HCT116 (cell line): ENCODE results near the gene FOXP1.

Source experiments
- CEBPB ChIP-seq: IDR thresholded peaks from 2 replicates; pipeline ENCODE4 v1.6.1; 2012; ENCODE audit warnings: low read depth
- ELF1 ChIP-seq: IDR thresholded peaks from 2 replicates; pipeline ENCODE4 v1.6.1; 2012; ENCODE audit warnings: low read depth, borderline replicate concordance
- EZH2 ChIP-seq: fragments of 200-600 bp; sonication (generic); IDR thresholded peaks from 2 replicates; pipeline ENCODE4 v1.6.1; 2017; ENCODE audit warnings: antibody characterized with exemption, mixed run types
- EZH2phosphoT487 ChIP-seq: fragments of 200-600 bp; IDR thresholded peaks from 2 replicates; pipeline ENCODE4 v1.6.1; 2018; ENCODE audit warnings: antibody characterized with exemption, borderline replicate concordance
- FOSL1 ChIP-seq: IDR thresholded peaks from 2 replicates; pipeline ENCODE4 v1.6.1; 2012; ENCODE audit warnings: low read depth
- JUND ChIP-seq: IDR thresholded peaks from 2 replicates; pipeline ENCODE4 v1.6.1; 2012
- POLR2A ChIP-seq: IDR thresholded peaks from 2 replicates; pipeline ENCODE4 v1.7.0; 2011; ENCODE audit warnings: borderline replicate concordance; ENCODE audit not compliant: insufficient read depth, insufficient read length; ENCODE audit errors: extremely low read depth
- SIN3A ChIP-seq: IDR thresholded peaks from 2 replicates; pipeline ENCODE4 v1.6.1; 2012; ENCODE audit warnings: low read depth
- TF ChIP-seq, protein P1 (sequence below): IDR thresholded peaks from 2 replicates; pipeline ENCODE4 v1.6.1; 2012; ENCODE audit warnings: low read depth
- TF ChIP-seq, protein P2 (sequence below): IDR thresholded peaks from 2 replicates; pipeline ENCODE4 v1.6.1; 2012
- TF ChIP-seq, protein P3 (sequence below), 3 experiments: fragments of 200-600 bp in 1 of 3; sonication (generic) in 1 of 3; IDR thresholded peaks in 2 of 3; conservative IDR thresholded peaks in 1 of 3; 2 replicates each; pipeline ENCODE4 v1.5.1; 2012 to 2017; ENCODE audit warnings: low read depth in 2 of 3, low read length in 2 of 3, antibody characterized with exemption in 1 of 3, borderline replicate concordance in 1 of 3, control low read depth in 1 of 3, mild to moderate bottlenecking in 1 of 3, mixed read lengths in 1 of 3, mixed run types in 1 of 3, moderate library complexity in 1 of 3; ENCODE audit not compliant: insufficient read depth in 1 of 3

DNA sequence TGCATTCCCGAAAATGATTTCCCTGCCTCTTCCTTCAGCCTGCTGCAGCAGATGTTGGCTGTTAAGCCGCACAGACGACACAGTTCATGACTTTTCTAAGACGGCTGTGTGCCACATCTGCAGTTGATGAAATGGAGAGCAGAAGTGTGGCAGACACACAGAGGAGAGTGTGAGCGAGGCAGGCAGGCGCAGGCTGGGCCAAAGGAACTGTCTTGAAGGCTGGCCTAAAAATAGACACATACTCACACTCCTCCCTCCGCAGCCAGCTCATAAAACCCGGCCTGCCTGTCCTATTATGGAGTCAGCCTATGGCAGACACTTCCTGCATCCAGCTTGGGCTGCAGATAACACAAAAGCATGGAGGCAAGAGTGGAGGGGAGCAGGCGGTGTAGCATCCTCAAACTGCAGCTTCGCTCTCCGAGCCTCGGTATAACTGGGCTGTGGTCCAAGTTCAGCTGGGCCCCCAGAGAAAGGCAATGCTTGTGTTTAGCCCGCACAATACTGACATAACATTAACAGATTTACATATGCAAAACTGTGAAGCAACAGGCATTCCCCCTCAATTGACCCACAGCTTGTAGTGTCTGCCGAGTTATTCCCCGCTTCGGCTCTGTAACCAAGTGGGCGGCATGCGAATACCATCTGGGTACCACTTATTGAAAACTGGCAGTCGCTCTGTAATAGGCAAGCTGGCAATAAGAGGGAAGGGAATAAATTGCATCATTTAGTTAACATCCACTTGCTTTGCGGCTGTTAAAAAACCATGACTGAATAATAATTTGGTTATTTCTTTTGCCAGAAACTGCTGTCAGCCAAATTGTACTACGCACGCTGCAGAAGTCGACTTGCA is 40.8 kb downstream of the FOXP1 start:
- TF ChIP-seq, protein P1, sequence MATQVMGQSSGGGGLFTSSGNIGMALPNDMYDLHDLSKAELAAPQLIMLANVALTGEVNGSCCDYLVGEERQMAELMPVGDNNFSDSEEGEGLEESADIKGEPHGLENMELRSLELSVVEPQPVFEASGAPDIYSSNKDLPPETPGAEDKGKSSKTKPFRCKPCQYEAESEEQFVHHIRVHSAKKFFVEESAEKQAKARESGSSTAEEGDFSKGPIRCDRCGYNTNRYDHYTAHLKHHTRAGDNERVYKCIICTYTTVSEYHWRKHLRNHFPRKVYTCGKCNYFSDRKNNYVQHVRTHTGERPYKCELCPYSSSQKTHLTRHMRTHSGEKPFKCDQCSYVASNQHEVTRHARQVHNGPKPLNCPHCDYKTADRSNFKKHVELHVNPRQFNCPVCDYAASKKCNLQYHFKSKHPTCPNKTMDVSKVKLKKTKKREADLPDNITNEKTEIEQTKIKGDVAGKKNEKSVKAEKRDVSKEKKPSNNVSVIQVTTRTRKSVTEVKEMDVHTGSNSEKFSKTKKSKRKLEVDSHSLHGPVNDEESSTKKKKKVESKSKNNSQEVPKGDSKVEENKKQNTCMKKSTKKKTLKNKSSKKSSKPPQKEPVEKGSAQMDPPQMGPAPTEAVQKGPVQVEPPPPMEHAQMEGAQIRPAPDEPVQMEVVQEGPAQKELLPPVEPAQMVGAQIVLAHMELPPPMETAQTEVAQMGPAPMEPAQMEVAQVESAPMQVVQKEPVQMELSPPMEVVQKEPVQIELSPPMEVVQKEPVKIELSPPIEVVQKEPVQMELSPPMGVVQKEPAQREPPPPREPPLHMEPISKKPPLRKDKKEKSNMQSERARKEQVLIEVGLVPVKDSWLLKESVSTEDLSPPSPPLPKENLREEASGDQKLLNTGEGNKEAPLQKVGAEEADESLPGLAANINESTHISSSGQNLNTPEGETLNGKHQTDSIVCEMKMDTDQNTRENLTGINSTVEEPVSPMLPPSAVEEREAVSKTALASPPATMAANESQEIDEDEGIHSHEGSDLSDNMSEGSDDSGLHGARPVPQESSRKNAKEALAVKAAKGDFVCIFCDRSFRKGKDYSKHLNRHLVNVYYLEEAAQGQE = no peak
- TF ChIP-seq, protein P2, sequence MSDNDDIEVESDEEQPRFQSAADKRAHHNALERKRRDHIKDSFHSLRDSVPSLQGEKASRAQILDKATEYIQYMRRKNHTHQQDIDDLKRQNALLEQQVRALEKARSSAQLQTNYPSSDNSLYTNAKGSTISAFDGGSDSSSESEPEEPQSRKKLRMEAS = no peak
- TF ChIP-seq EZH2phosphoT487 = no peak
- TF ChIP-seq, protein P3, sequence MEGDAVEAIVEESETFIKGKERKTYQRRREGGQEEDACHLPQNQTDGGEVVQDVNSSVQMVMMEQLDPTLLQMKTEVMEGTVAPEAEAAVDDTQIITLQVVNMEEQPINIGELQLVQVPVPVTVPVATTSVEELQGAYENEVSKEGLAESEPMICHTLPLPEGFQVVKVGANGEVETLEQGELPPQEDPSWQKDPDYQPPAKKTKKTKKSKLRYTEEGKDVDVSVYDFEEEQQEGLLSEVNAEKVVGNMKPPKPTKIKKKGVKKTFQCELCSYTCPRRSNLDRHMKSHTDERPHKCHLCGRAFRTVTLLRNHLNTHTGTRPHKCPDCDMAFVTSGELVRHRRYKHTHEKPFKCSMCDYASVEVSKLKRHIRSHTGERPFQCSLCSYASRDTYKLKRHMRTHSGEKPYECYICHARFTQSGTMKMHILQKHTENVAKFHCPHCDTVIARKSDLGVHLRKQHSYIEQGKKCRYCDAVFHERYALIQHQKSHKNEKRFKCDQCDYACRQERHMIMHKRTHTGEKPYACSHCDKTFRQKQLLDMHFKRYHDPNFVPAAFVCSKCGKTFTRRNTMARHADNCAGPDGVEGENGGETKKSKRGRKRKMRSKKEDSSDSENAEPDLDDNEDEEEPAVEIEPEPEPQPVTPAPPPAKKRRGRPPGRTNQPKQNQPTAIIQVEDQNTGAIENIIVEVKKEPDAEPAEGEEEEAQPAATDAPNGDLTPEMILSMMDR (IDR thresholded peaks at IDR 0.05 in 2 of 3, conservative IDR thresholded peaks at IDR 0.05 in 1 of 3; ENCODE audit: borderline replicate concordance in 1 of 3, insufficient read depth in 1 of 3, low read depth in 2 of 3, low read length in 2 of 3) = no peak
- TF ChIP-seq JUND = no peak
- no peak for TF ChIP-seq FOSL1
- TF ChIP-seq CEBPB = no peak
- TF ChIP-seq POLR2A = no peak
- no peak for TF ChIP-seq EZH2
- TF ChIP-seq SIN3A = no peak
- TF ChIP-seq ELF1 = no peak
